NCI-H524 (cell line): ENCODE data around the gene PPP1R3C.

ENCODE experiments used
- DNase-seq, 2 experiments: peaks; one replicate each; lab custom pipeline; 2025; lab: John Stamatoyannopoulos, UW

PPP1R3C gene

GRCh38 chr10:91601212-91601611 is 31.7 kb downstream of the PPP1R3C start:
- DNase-seq, result no peak

GRCh38 chr10:91598211-91598977 is 34.5 kb downstream of the PPP1R3C start:
- DNase-seq, result no peak

- no peak for DNase-seq
These were observed 35.5 kb downstream of the PPP1R3C start for GRCh38 chr10:91597197-91597881.

- no peak for DNase-seq
These were observed 36.1 kb downstream of the PPP1R3C start for GRCh38 chr10:91596825-91597196.

GRCh38 chr10:91593834-91594233 is 39.0 kb downstream of the PPP1R3C start:
- no peak for DNase-seq

GRCh38 chr10:91593366-91593765 is 39.5 kb downstream of the PPP1R3C start:
- no peak for DNase-seq

- peak in 1 of 2 experiments; percentile 13 for DNase-seq
These were observed 40.5 kb downstream of the PPP1R3C start for GRCh38 chr10:91592266-91592975.

- no peak for DNase-seq
These were observed 41.1 kb downstream of the PPP1R3C start for GRCh38 chr10:91591797-91592174.

- peak in 1 of 2 experiments; percentile 65 for DNase-seq
These were observed 41.7 kb downstream of the PPP1R3C start for GRCh38 chr10:91590904-91591796.

- DNase-seq, result no peak
These were observed 42.5 kb downstream of the PPP1R3C start for GRCh38 chr10:91590142-91590903.

GRCh38 chr10:91589658-91590035 is 43.2 kb downstream of the PPP1R3C start:
- no peak for DNase-seq

- no peak for DNase-seq
These were observed 43.7 kb downstream of the PPP1R3C start for GRCh38 chr10:91589015-91589657.

- no peak for DNase-seq
These were observed 44.9 kb downstream of the PPP1R3C start for GRCh38 chr10:91587710-91588638.

GRCh38 chr10:91582153-91582554 is 50.7 kb downstream of the PPP1R3C start:
- no peak for DNase-seq

- no peak for DNase-seq
These were observed 53.4 kb downstream of the PPP1R3C start for GRCh38 chr10:91579329-91579985.
